ENCODE results near the gene CELSR1. TPM values are rescaled to one million over a fixed set of nuclear protein-coding genes. Genes with fewer than 3 reads are reported as not detected.

CELSR1 gene
- total RNA-seq, 1 experiment from 2014 or later, result 14.2 TPM

DNA sequence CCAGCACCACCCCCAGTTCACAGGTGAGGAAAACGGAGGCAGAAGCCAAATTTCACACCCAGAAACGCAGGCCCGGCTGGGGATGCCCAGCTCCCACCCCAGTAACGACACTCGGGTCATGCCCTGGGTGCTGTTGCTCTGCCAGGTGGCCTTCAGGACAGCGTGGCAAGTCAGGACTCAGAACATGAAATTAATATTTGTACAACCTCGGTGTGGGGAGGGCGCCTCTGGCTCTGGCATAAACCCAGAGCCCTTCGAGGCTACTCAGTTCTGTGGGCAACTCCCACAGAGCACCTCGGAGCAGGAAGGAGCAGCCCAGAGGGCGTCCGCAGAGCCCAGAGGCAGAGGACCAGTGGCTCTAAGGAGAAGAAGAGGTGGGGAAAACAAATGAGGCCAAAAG lies 71.6 kb downstream of the CELSR1 start:
- Histone ChIP-seq H2AFZ (ENCODE audit: low read length) (no peak overlapping the region), H4K20me1 (ENCODE audit: low read length) (no peaks in the 10 kb centered on the region), H3K9me2 (replicated peaks; ENCODE audit: low read length) (no peaks in the 10 kb centered on the region), H3K27me3 (ENCODE audit: low read length) (no peaks in the 10 kb centered on the region), H3K4me1 (ENCODE audit: insufficient read depth, low read length) (peaks cover 12% of the 10 kb centered on the region; the same call in 1 of the 2 replicates), H3K36me3 (ENCODE audit: low read depth, low read length) (no peaks in the 10 kb centered on the region), H3K27ac (ENCODE audit: low read length) (no peak overlapping the region), H3K9me3 (ENCODE audit: low read length) (no peaks in the 10 kb centered on the region), H3K9ac (ENCODE audit: low read length) (no peak overlapping the region), H3K79me2 (ENCODE audit: low read length) (no peaks in the 10 kb centered on the region), H3K4me3 (ENCODE audit: low read length) (no peak overlapping the region), H3K4me2 (ENCODE audit: low read length) (no peak overlapping the region), H3F3A (ENCODE audit: low read length, unreplicated experiment) (no peaks in the 10 kb centered on the region)
- ChIA-PET CTCF (no interaction called here), POLR2A (ENCODE audit: unreplicated experiment) (no interaction called here)
- BruUV-seq (replicated peaks), result no TSS peak
- intact Hi-C loops (cut with micrococcal nuclease), result no loop called here
- ATAC-seq (no peak), DNase-seq (no peak)
- no peak for TF ChIP-seq EZH2 (IDR thresholded peaks at IDR 0.05; ENCODE audit: low read length, unreplicated experiment)
- no peak for TF ChIP-seq CTCF (conservative IDR thresholded peaks at IDR 0.05; ENCODE audit: low read depth, low read length)
- no peak for TF ChIP-seq EZH2phosphoT487 (IDR thresholded peaks at IDR 0.05; ENCODE audit: borderline replicate concordance, low read length)

DNA sequence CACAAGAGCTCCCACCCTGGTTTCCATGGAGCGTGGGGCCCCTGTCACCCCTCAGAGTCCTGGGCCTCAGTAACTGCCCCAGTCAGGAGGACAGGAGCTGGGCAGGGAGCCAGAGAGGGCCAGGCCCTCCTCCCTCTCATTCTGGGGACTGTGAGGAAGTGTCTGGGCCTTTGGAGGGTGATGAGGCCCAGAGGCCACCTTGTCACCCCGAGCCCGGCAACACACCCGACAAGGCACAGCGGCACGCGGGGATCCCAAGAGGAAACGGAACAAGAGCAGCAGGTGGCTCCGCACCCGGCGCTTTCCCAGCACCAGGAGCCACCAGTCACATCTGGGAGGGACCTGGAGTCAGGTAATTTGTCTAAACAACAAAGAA lies 72.1 kb downstream of the CELSR1 start:
- intact Hi-C loops (cut with micrococcal nuclease), result no loop called here
- H2AFZ ChIP-seq (ENCODE audit: low read length), result no peak overlapping the region
- DNase-seq (no peak), ATAC-seq (no peak)
- POLR2A ChIA-PET (ENCODE audit: unreplicated experiment), result no interaction called here
- H3K9ac ChIP-seq (ENCODE audit: low read length), result no peak overlapping the region
- peaks cover 12% of the 10 kb centered on the region; the same call in 1 of the 2 replicates for H3K4me1 ChIP-seq (ENCODE audit: insufficient read depth, low read length)
- H3K79me2 ChIP-seq (ENCODE audit: low read length), result no peaks in the 10 kb centered on the region
- no TSS peak for BruUV-seq (replicated peaks)
- no peak overlapping the region for H3K4me2 ChIP-seq (ENCODE audit: low read length)
- no peaks in the 10 kb centered on the region for H3K9me2 ChIP-seq (replicated peaks; ENCODE audit: low read length)
- no peaks in the 10 kb centered on the region for H3K27me3 ChIP-seq (ENCODE audit: low read length)
- TF ChIP-seq EZH2phosphoT487 (IDR thresholded peaks at IDR 0.05; ENCODE audit: borderline replicate concordance, low read length) (no peak), CTCF (conservative IDR thresholded peaks at IDR 0.05; ENCODE audit: low read depth, low read length) (no peak), EZH2 (IDR thresholded peaks at IDR 0.05; ENCODE audit: low read length, unreplicated experiment) (no peak)
- H3F3A ChIP-seq (ENCODE audit: low read length, unreplicated experiment), result no peaks in the 10 kb centered on the region
- H4K20me1 ChIP-seq (ENCODE audit: low read length), result no peaks in the 10 kb centered on the region
- H3K27ac ChIP-seq (ENCODE audit: low read length), result no peak overlapping the region
- H3K9me3 ChIP-seq (ENCODE audit: low read length), result no peaks in the 10 kb centered on the region
- CTCF ChIA-PET, result no interaction called here
- no peaks in the 10 kb centered on the region for H3K36me3 ChIP-seq (ENCODE audit: low read depth, low read length)
- no peak overlapping the region for H3K4me3 ChIP-seq (ENCODE audit: low read length)

GRCh38 chr22:46464701-46465344 lies 72.6 kb downstream of the CELSR1 start:
- no peaks in the 10 kb centered on the region for H3K9me2 ChIP-seq (replicated peaks; ENCODE audit: low read length)
- H3K4me3 ChIP-seq (ENCODE audit: low read length), result no peak overlapping the region
- no peaks in the 10 kb centered on the region for H3K36me3 ChIP-seq (ENCODE audit: low read depth, low read length)
- no peak overlapping the region for H3K27ac ChIP-seq (ENCODE audit: low read length)
- no peak for DNase-seq
- H4K20me1 ChIP-seq (ENCODE audit: low read length), result no peaks in the 10 kb centered on the region
- H2AFZ ChIP-seq (ENCODE audit: low read length), result no peak overlapping the region
- H3K9me3 ChIP-seq (ENCODE audit: low read length), result no peaks in the 10 kb centered on the region
- no peak overlapping the region for H3K4me2 ChIP-seq (ENCODE audit: low read length)
- no peak overlapping the region for H3K9ac ChIP-seq (ENCODE audit: low read length)
- no peak for TF ChIP-seq CTCF (conservative IDR thresholded peaks at IDR 0.05; ENCODE audit: low read depth, low read length)
- no peak for TF ChIP-seq EZH2 (IDR thresholded peaks at IDR 0.05; ENCODE audit: low read length, unreplicated experiment)
- TF ChIP-seq EZH2phosphoT487 (IDR thresholded peaks at IDR 0.05; ENCODE audit: borderline replicate concordance, low read length), result no peak
- no peaks in the 10 kb centered on the region for H3F3A ChIP-seq (ENCODE audit: low read length, unreplicated experiment)
- ATAC-seq, result no peak
- peaks cover 12% of the 10 kb centered on the region; the same call in 1 of the 2 replicates for H3K4me1 ChIP-seq (ENCODE audit: insufficient read depth, low read length)
- no TSS peak for BruUV-seq (replicated peaks)
- H3K79me2 ChIP-seq (ENCODE audit: low read length), result no peaks in the 10 kb centered on the region
- H3K27me3 ChIP-seq (ENCODE audit: low read length), result no peaks in the 10 kb centered on the region
- ChIA-PET POLR2A (ENCODE audit: unreplicated experiment) (no interaction called here), CTCF (no interaction called here)
- intact Hi-C loops (cut with micrococcal nuclease), result no loop called here

Data from PC-3 (cell line).